HG03457 (cell line): Measurements from ENCODE around the gene SLC2A4RG.
"Not testable (repeated sequence)": the region's sequence is repeated elsewhere in the genome, so short reads cannot be mapped to it uniquely, and the experiment has no call there.

Source experiments
- ATAC-seq: cut with Tn5 transposase; IDR thresholded peaks from one replicate; pipeline ENCODE4 v1.9.1; 2021; ENCODE audit warnings: moderate number of reproducible peaks; ENCODE audit not compliant: unreplicated experiment

SLC2A4RG gene

GRCh38 chr20:63773571-63774241, 34.1 kb downstream of the SLC2A4RG start:
- no peak for ATAC-seq

GRCh38 chr20:63774306-63774705, 34.7 kb downstream of the SLC2A4RG start:
- ATAC-seq, result no peak

- ATAC-seq, result no peak
These were observed 35.8 kb downstream of the SLC2A4RG start for GRCh38 chr20:63775096-63775978.

GRCh38 chr20:63776875-63777274, 37.3 kb downstream of the SLC2A4RG start:
- not testable (repeated sequence) for ATAC-seq

GRCh38 chr20:63777614-63778013, 38.0 kb downstream of the SLC2A4RG start:
- ATAC-seq, result no peak

GRCh38 chr20:63778034-63778752, 38.6 kb downstream of the SLC2A4RG start:
- no peak for ATAC-seq

GRCh38 chr20:63778857-63779256, 39.3 kb downstream of the SLC2A4RG start:
- no peak for ATAC-seq

- ATAC-seq, result no peak
These were observed 41.6 kb downstream of the SLC2A4RG start for GRCh38 chr20:63781181-63781580.

GRCh38 chr20:63782051-63782471, 42.5 kb downstream of the SLC2A4RG start:
- no peak for ATAC-seq

GRCh38 chr20:63782521-63782971, 43.0 kb downstream of the SLC2A4RG start:
- ATAC-seq, result no peak

- no peak for ATAC-seq
These were observed 44.4 kb downstream of the SLC2A4RG start for GRCh38 chr20:63783970-63784369.

- no peak for ATAC-seq
These were observed 46.1 kb downstream of the SLC2A4RG start for GRCh38 chr20:63785691-63786131.

- no peak for ATAC-seq
These were observed 47.7 kb downstream of the SLC2A4RG start for GRCh38 chr20:63787302-63787701.

- ATAC-seq, result no peak
These were observed 48.2 kb downstream of the SLC2A4RG start for GRCh38 chr20:63787749-63788148.

GRCh38 chr20:63789836-63790571, 50.4 kb downstream of the SLC2A4RG start:
- no peak for ATAC-seq

GRCh38 chr20:63790572-63791168, 51.1 kb downstream of the SLC2A4RG start:
- ATAC-seq, result no peak

GRCh38 chr20:63791497-63792156, 52.1 kb downstream of the SLC2A4RG start:
- no peak for ATAC-seq

- ATAC-seq, result no peak
These were observed 53.3 kb downstream of the SLC2A4RG start for GRCh38 chr20:63792866-63793265.
